ENCODE data around the gene KCNG2.

Gene KCNG2

GRCh38 chr18:79849328-79850207 lies 51.8 kb downstream of the KCNG2 start:
- peaks cover 6 to 8% of the 10 kb centered on the region in 2 donors for H3K27me3 Mint-ChIP-seq
- peaks cover 0 to 11% of the 10 kb centered on the region in 2 donors for H3K4me1 Mint-ChIP-seq
- ATAC-seq (replicated peaks) (no peak), DNase-seq (no peak)
- no peaks in the 10 kb centered on the region for H3K36me3 Mint-ChIP-seq
- no peaks in the 10 kb centered on the region for H3K9me3 Mint-ChIP-seq
- no peak overlapping the region for H3K27ac Mint-ChIP-seq
- H3K4me3 Mint-ChIP-seq = no peak overlapping the region

GRCh38 chr18:79850731-79851130 lies 53.0 kb downstream of the KCNG2 start:
- Mint-ChIP-seq H3K9me3 (no peaks in the 10 kb centered on the region), H3K4me1 (peaks cover 8 to 23% of the 10 kb centered on the region in 2 donors), H3K27ac (no peak overlapping the region), H3K36me3 (no peaks in the 10 kb centered on the region), H3K4me3 (no peak overlapping the region), H3K27me3 (peaks cover 8 to 11% of the 10 kb centered on the region in 2 donors)
- DNase-seq (no peak), ATAC-seq (replicated peaks) (no peak)

- Mint-ChIP-seq H3K27ac (no peak overlapping the region), H3K4me1 (peaks cover 10 to 30% of the 10 kb centered on the region in 2 donors), H3K27me3 (peaks cover 8 to 11% of the 10 kb centered on the region in 2 donors), H3K9me3 (no peaks in the 10 kb centered on the region), H3K36me3 (no peaks in the 10 kb centered on the region), H3K4me3 (no peak overlapping the region)
- DNase-seq (no peak), ATAC-seq (replicated peaks) (no peak)
These were observed 53.8 kb downstream of the KCNG2 start for GRCh38 chr18:79851489-79851888.

GRCh38 chr18:79851950-79852349 lies 54.2 kb downstream of the KCNG2 start:
- no peaks in the 10 kb centered on the region for H3K36me3 Mint-ChIP-seq
- peaks cover 12 to 35% of the 10 kb centered on the region in 2 donors for H3K4me1 Mint-ChIP-seq
- ATAC-seq (replicated peaks) = no peak
- H3K9me3 Mint-ChIP-seq = no peaks in the 10 kb centered on the region
- H3K27ac Mint-ChIP-seq = no peak overlapping the region
- H3K4me3 Mint-ChIP-seq = no peak overlapping the region
- no peak for DNase-seq
- peaks cover 8 to 11% of the 10 kb centered on the region in 2 donors for H3K27me3 Mint-ChIP-seq

- Mint-ChIP-seq H3K27ac (no peak overlapping the region), H3K4me3 (no peak overlapping the region), H3K9me3 (no peaks in the 10 kb centered on the region), H3K4me1 (peaks cover 18 to 42% of the 10 kb centered on the region in 2 donors), H3K27me3 (peaks cover 8 to 17% of the 10 kb centered on the region in 2 donors), H3K36me3 (no peaks in the 10 kb centered on the region)
- ATAC-seq (replicated peaks) (no peak), DNase-seq (no peak)
These were observed 55.0 kb downstream of the KCNG2 start for GRCh38 chr18:79852561-79853302.

- no peak for DNase-seq
- no peak for ATAC-seq (replicated peaks)
- Mint-ChIP-seq H3K9me3 (no peaks in the 10 kb centered on the region), H3K27ac (no peak overlapping the region), H3K4me1 (peaks cover 18 to 42% of the 10 kb centered on the region in 2 donors), H3K4me3 (no peak overlapping the region), H3K36me3 (no peaks in the 10 kb centered on the region), H3K27me3 (peaks cover 8 to 17% of the 10 kb centered on the region in 2 donors)
These were observed 55.7 kb downstream of the KCNG2 start for GRCh38 chr18:79853303-79853992.

- no peak for ATAC-seq (replicated peaks)
- H3K36me3 Mint-ChIP-seq = no peaks in the 10 kb centered on the region
- no peaks in the 10 kb centered on the region for H3K9me3 Mint-ChIP-seq
- no peak for DNase-seq
- H3K4me3 Mint-ChIP-seq = no peak overlapping the region
- H3K4me1 Mint-ChIP-seq = peaks cover 18 to 42% of the 10 kb centered on the region in 2 donors
- peaks cover 8 to 17% of the 10 kb centered on the region in 2 donors for H3K27me3 Mint-ChIP-seq
- no peak overlapping the region for H3K27ac Mint-ChIP-seq
These were observed 56.2 kb downstream of the KCNG2 start for GRCh38 chr18:79853993-79854364.

- H3K27ac Mint-ChIP-seq = no peak overlapping the region
- DNase-seq (peak; percentile 35), ATAC-seq (replicated peaks) (peak; percentile 88)
- H3K4me3 Mint-ChIP-seq = peak overlapping the region in 1 of 2 donors; percentile 23
- H3K36me3 Mint-ChIP-seq = no peaks in the 10 kb centered on the region
- H3K4me1 Mint-ChIP-seq = peaks cover 18 to 42% of the 10 kb centered on the region in 2 donors
- H3K27me3 Mint-ChIP-seq = peaks cover 8 to 17% of the 10 kb centered on the region in 2 donors
- H3K9me3 Mint-ChIP-seq = no peaks in the 10 kb centered on the region
These were observed 57.6 kb downstream of the KCNG2 start for GRCh38 chr18:79855147-79855933.

GRCh38 chr18:79856119-79857007 lies 58.6 kb downstream of the KCNG2 start:
- H3K27me3 Mint-ChIP-seq = peaks cover 13 to 17% of the 10 kb centered on the region in 2 donors
- peak overlapping the region; percentile 34 for H3K27ac Mint-ChIP-seq
- ATAC-seq (replicated peaks) = peak; percentile 73 to 75
- H3K4me1 Mint-ChIP-seq = peaks cover 18 to 42% of the 10 kb centered on the region in 2 donors
- peaks cover 0 to under 1% of the 10 kb centered on the region in 2 donors for H3K9me3 Mint-ChIP-seq
- no peaks in the 10 kb centered on the region for H3K36me3 Mint-ChIP-seq
- DNase-seq = peak; percentile 54
- peak overlapping the region; percentile 47 to 61 for H3K4me3 Mint-ChIP-seq

GRCh38 chr18:79857082-79857671 lies 59.4 kb downstream of the KCNG2 start:
- ATAC-seq (replicated peaks) = no peak
- H3K27ac Mint-ChIP-seq = peak overlapping the region; percentile 89

GRCh38 chr18:79859314-79859713 lies 61.6 kb downstream of the KCNG2 start:
- Mint-ChIP-seq H3K36me3 (no peaks in the 10 kb centered on the region), H3K9me3 (peaks cover 7 to 8% of the 10 kb centered on the region in 2 donors), H3K4me1 (peaks cover 18 to 32% of the 10 kb centered on the region in 2 donors), H3K27ac (peak overlapping the region; percentile 48), H3K27me3 (peaks cover 13 to 15% of the 10 kb centered on the region in 2 donors), H3K4me3 (no peak overlapping the region)
- DNase-seq (no peak), ATAC-seq (replicated peaks) (no peak)

More at GRCh38 chr18:79857082-79857671, 59.4 kb downstream of the KCNG2 start:
- no peak for DNase-seq
- Mint-ChIP-seq H3K4me1 (peaks cover 18 to 42% of the 10 kb centered on the region in 2 donors), H3K4me3 (peak overlapping the region; percentile 47 to 61), H3K36me3 (no peaks in the 10 kb centered on the region), H3K9me3 (peaks cover 6 to 7% of the 10 kb centered on the region in 2 donors), H3K27me3 (peaks cover 17 to 21% of the 10 kb centered on the region in 2 donors)

GRCh38 chr18:79861687-79862086 lies 63.9 kb downstream of the KCNG2 start:
- Mint-ChIP-seq H3K9me3 (peaks cover 7 to 8% of the 10 kb centered on the region in 2 donors), H3K27ac (no peak overlapping the region), H3K36me3 (no peaks in the 10 kb centered on the region), H3K4me3 (no peak overlapping the region), H3K4me1 (peaks cover 6 to 10% of the 10 kb centered on the region in 2 donors), H3K27me3 (peaks cover 9 to 13% of the 10 kb centered on the region in 2 donors)
- ATAC-seq (replicated peaks) (no peak), DNase-seq (no peak)
